H9 (cell line): ENCODE data around the gene RCAN2. TPM values are rescaled to one million over a fixed set of nuclear protein-coding genes. Genes with fewer than 3 reads are reported as not detected.

Source experiments
- DNase-seq: peaks from one replicate; pipeline ENCODE4 v3.0.0-alpha.2; 2017
- H2AFZ ChIP-seq: one replicate; pipeline ENCODE4 v1.6.1; 2013; ENCODE audit warnings: mild to moderate bottlenecking, low read length, control low read depth, moderate library complexity
- H2AK5ac ChIP-seq: 2 replicates; pipeline ENCODE4 v1.6.1; 2013; ENCODE audit warnings: low read length, control low read depth, mixed read lengths; ENCODE audit not compliant: insufficient read length
- H2BK120ac ChIP-seq: one replicate; pipeline ENCODE4 v1.6.1; 2013; ENCODE audit warnings: low read depth, mild to moderate bottlenecking, low read length, control low read depth, inconsistent platforms; ENCODE audit not compliant: poor library complexity, severe bottlenecking
- H2BK12ac ChIP-seq: 2 replicates; pipeline ENCODE4 v1.6.1; 2013; ENCODE audit warnings: low read length, control low read depth, mixed read lengths, low read depth; ENCODE audit not compliant: insufficient read length
- H2BK15ac ChIP-seq: 2 replicates; pipeline ENCODE4 v1.6.1; 2013; ENCODE audit warnings: low read depth, low read length, control low read depth
- H2BK20ac ChIP-seq: one replicate; pipeline ENCODE4 v1.6.1; 2013; ENCODE audit warnings: low read depth, mild to moderate bottlenecking, low read length, control low read depth, inconsistent platforms; ENCODE audit not compliant: poor library complexity, severe bottlenecking
- H2BK5ac ChIP-seq: 2 replicates; pipeline ENCODE4 v1.6.1; 2013; ENCODE audit warnings: low read length, control low read depth, mixed read lengths; ENCODE audit not compliant: insufficient read length
- H3K14ac ChIP-seq: 2 replicates; pipeline ENCODE4 v1.6.1; 2013; ENCODE audit warnings: low read length, control low read depth; ENCODE audit not compliant: insufficient read depth
- H3K18ac ChIP-seq: 2 replicates; pipeline ENCODE4 v1.6.1; 2013; ENCODE audit warnings: low read depth, mild to moderate bottlenecking, mixed read lengths, low read length, control low read depth; ENCODE audit not compliant: insufficient read length
- H3K23ac ChIP-seq: 2 replicates; pipeline ENCODE4 v1.6.1; 2013; ENCODE audit warnings: low read length, control low read depth, mixed read lengths, low read depth; ENCODE audit not compliant: insufficient read length
- H3K23me2 ChIP-seq: 2 replicates; pipeline ENCODE4 v1.6.1; 2013; ENCODE audit warnings: low read depth, mild to moderate bottlenecking, mixed read lengths, low read length, control low read depth; ENCODE audit not compliant: insufficient read length, poor library complexity, severe bottlenecking
- H3K27ac ChIP-seq: 2 replicates; pipeline ENCODE4 v1.5.1; 2013; ENCODE audit warnings: low read length, control low read depth, mixed read lengths, low read depth; ENCODE audit not compliant: insufficient read length
- H3K27me3 ChIP-seq: 2 replicates; pipeline ENCODE4 v1.6.1; 2013; ENCODE audit warnings: low read length, control low read depth, inconsistent platforms; ENCODE audit not compliant: insufficient read depth
- H3K4ac ChIP-seq: 2 replicates; pipeline ENCODE4 v1.6.1; 2013; ENCODE audit warnings: low read depth, mild to moderate bottlenecking, control low read depth, inconsistent platforms, low read length, moderate library complexity
- H3K4me1 ChIP-seq: 2 replicates; pipeline ENCODE4 v1.6.1; 2013; ENCODE audit warnings: low read length, control low read depth, inconsistent platforms; ENCODE audit not compliant: insufficient read depth
- H3K4me2 ChIP-seq: 2 replicates; pipeline ENCODE4 v1.6.1; 2013; ENCODE audit warnings: low read length, control low read depth, mixed read lengths; ENCODE audit not compliant: insufficient read length, insufficient read depth
- H3K56ac ChIP-seq: 2 replicates; pipeline ENCODE4 v1.6.1; 2013; ENCODE audit warnings: low read depth, mild to moderate bottlenecking, mixed read lengths, low read length, control low read depth; ENCODE audit not compliant: insufficient read length
- H3K79me1 ChIP-seq: 2 replicates; pipeline ENCODE4 v1.6.1; 2013; ENCODE audit warnings: low read depth, mild to moderate bottlenecking, moderate library complexity, low read length, control low read depth, inconsistent platforms; ENCODE audit not compliant: insufficient read depth, poor library complexity, severe bottlenecking
- H3K79me2 ChIP-seq: 2 replicates; pipeline ENCODE4 v1.6.1; 2013; ENCODE audit warnings: low read length, control low read depth, inconsistent platforms; ENCODE audit not compliant: insufficient read depth
- H3K9ac ChIP-seq: 2 replicates; pipeline ENCODE4 v1.6.1; 2013; ENCODE audit warnings: low read length, control low read depth, mixed read lengths; ENCODE audit not compliant: insufficient read length; ENCODE audit errors: extremely low read depth
- H3K9me3 ChIP-seq: one replicate; pipeline ENCODE4 v1.6.1; 2013; ENCODE audit warnings: low read depth, low read length, inconsistent platforms; ENCODE audit not compliant: control insufficient read depth
- H3T11ph ChIP-seq: one replicate; pipeline ENCODE4 v1.6.1; 2013; ENCODE audit warnings: mild to moderate bottlenecking, low read length, control low read depth, inconsistent platforms
- H4K20me1 ChIP-seq: one replicate; pipeline ENCODE4 v1.6.1; 2013; ENCODE audit not compliant: control insufficient read depth, insufficient read length, insufficient read depth
- H4K5ac ChIP-seq: 2 replicates; pipeline ENCODE4 v1.6.1; 2013; ENCODE audit warnings: low read depth, mild to moderate bottlenecking, mixed read lengths, low read length, control low read depth; ENCODE audit not compliant: insufficient read length
- H4K8ac ChIP-seq: replicated peaks from 2 replicates; pipeline ENCODE4 v1.6.1; 2013; ENCODE audit warnings: low read length, control low read depth, mixed read lengths, low read depth; ENCODE audit not compliant: insufficient read length
- H4K91ac ChIP-seq: 2 replicates; pipeline ENCODE4 v1.6.1; 2013; ENCODE audit warnings: low read depth, mild to moderate bottlenecking, moderate library complexity, mixed read lengths, low read length, control low read depth; ENCODE audit not compliant: insufficient read length
- H3K27ac Mint-ChIP-seq, 3 experiments: 2 replicates in 2 of 3; 3 replicates in 1 of 3; pipeline ENCODE4 v1.8.0; 2020 to 2021; ENCODE audit warnings: mixed read lengths in 3 of 3, mild to moderate bottlenecking in 1 of 3, moderate library complexity in 1 of 3
- H3K27me3 Mint-ChIP-seq: 2 replicates; pipeline ENCODE4 v1.8.0; 2021; ENCODE audit warnings: low read depth, mild to moderate bottlenecking, moderate library complexity, mixed read lengths
- H3K36me3 Mint-ChIP-seq, 3 experiments: 2 replicates in 2 of 3; 3 replicates in 1 of 3; pipeline ENCODE4 v1.8.0; 2020 to 2021; ENCODE audit warnings: low read depth in 3 of 3, mixed read lengths in 3 of 3; ENCODE audit not compliant: insufficient read depth in 1 of 3
- H3K4me1 Mint-ChIP-seq, 2 experiments: 2 replicates each; pipeline ENCODE4 v1.8.0; 2020; ENCODE audit warnings: mixed read lengths in 2 of 2
- H3K4me3 Mint-ChIP-seq, 2 experiments: 2 replicates in 1 of 2; 3 replicates in 1 of 2; pipeline ENCODE4 v1.8.0; 2020 to 2021; ENCODE audit warnings: mild to moderate bottlenecking in 2 of 2, mixed read lengths in 2 of 2, moderate library complexity in 1 of 2
- H3K9me3 Mint-ChIP-seq, 2 experiments: 2 replicates in 1 of 2; 3 replicates in 1 of 2; pipeline ENCODE4 v1.8.0; 2020; ENCODE audit warnings: mild to moderate bottlenecking in 2 of 2, mixed read lengths in 2 of 2, moderate library complexity in 1 of 2
- CTCF ChIP-seq: fragments of 200-600 bp; sonication (generic); conservative IDR thresholded peaks from 3 replicates; pipeline ENCODE4 v1.8.0; 2021; ENCODE audit warnings: antibody characterized with exemption, mild to moderate bottlenecking
- total RNA-seq: library from RNA; stranded (reverse); gene quantifications from 2 replicates; pipeline ENCODE4 v1.2.1, GENCODE V29; 2021

Gene RCAN2
- total RNA-seq, 1 experiment from 2014 or later = 3.0 TPM

GRCh38 chr6:46507426-46507825, 16.2 kb upstream of the RCAN2 start:
- H2BK15ac ChIP-seq = no peak overlapping the region
- no peaks in the 10 kb centered on the region for H3K79me2 ChIP-seq
- no peaks in the 10 kb centered on the region for H3K4me1 Mint-ChIP-seq
- H3K23me2 ChIP-seq = no peaks in the 10 kb centered on the region
- 0 out of 2 replicates have a peak, but pooled peaks cover 2% of the 10 kb centered on the region for H3K27me3 Mint-ChIP-seq
- no peak overlapping the region for H3K9ac ChIP-seq
- no peak for DNase-seq
- no peak overlapping the region for H3K4me3 Mint-ChIP-seq
- no peak overlapping the region for H2BK12ac ChIP-seq
- H2AFZ ChIP-seq = no peak overlapping the region
- no peaks in the 10 kb centered on the region for H3K27me3 ChIP-seq
- no peaks in the 10 kb centered on the region for H3K4me1 ChIP-seq
- H4K20me1 ChIP-seq = no peaks in the 10 kb centered on the region
- TF ChIP-seq CTCF = no peak
- no peaks in the 10 kb centered on the region for H3K9me3 ChIP-seq
- no peak overlapping the region for H3K27ac ChIP-seq
- no peaks in the 10 kb centered on the region for H3K36me3 Mint-ChIP-seq
- H3K79me1 ChIP-seq = no peaks in the 10 kb centered on the region
- no peak overlapping the region for H2BK120ac ChIP-seq
- no peaks in the 10 kb centered on the region for H3K9me3 Mint-ChIP-seq
- H3K23ac ChIP-seq = no peak overlapping the region
- no peak overlapping the region for H2BK20ac ChIP-seq
- no peak overlapping the region for H3K27ac Mint-ChIP-seq
- H2BK5ac ChIP-seq = no peak overlapping the region
- H3K56ac ChIP-seq = no peak overlapping the region
- H3K4ac ChIP-seq = no peak overlapping the region
- no peak overlapping the region for H4K91ac ChIP-seq
- H4K5ac ChIP-seq = no peak overlapping the region
- no peak overlapping the region for H3T11ph ChIP-seq
- H3K14ac ChIP-seq = no peak overlapping the region
- no peak overlapping the region for H2AK5ac ChIP-seq
- H3K4me2 ChIP-seq = no peak overlapping the region
- no peak overlapping the region for H3K18ac ChIP-seq
- H4K8ac ChIP-seq = no peak overlapping the region
